HG02678 (cell line): ENCODE measurements around the gene PTPN3.
"Not testable (repeated sequence)": the region's sequence is repeated elsewhere in the genome, so short reads cannot be mapped to it uniquely, and the experiment has no call there.

Source experiments
- ATAC-seq: cut with Tn5 transposase; IDR thresholded peaks from one replicate; pipeline ENCODE4 v1.9.1; 2021; ENCODE audit warnings: mild to moderate bottlenecking, moderate library complexity; ENCODE audit not compliant: unreplicated experiment

PTPN3 gene

GRCh38 chr9:109351032-109351431 lies 147.1 kb downstream of the PTPN3 start:
- no peak for ATAC-seq

GRCh38 chr9:109349421-109349846 lies 148.7 kb downstream of the PTPN3 start:
- ATAC-seq = no peak

- no peak for ATAC-seq
These were observed 151.2 kb downstream of the PTPN3 start for GRCh38 chr9:109346904-109347303.

- ATAC-seq = no peak
These were observed 153.2 kb downstream of the PTPN3 start for GRCh38 chr9:109344866-109345265.

- ATAC-seq = no peak
These were observed 155.2 kb downstream of the PTPN3 start for GRCh38 chr9:109342878-109343277.

GRCh38 chr9:109341561-109341960 lies 156.5 kb downstream of the PTPN3 start:
- no peak for ATAC-seq

- ATAC-seq = not testable (repeated sequence)
These were observed 157.1 kb downstream of the PTPN3 start for GRCh38 chr9:109340979-109341378.

- no peak for ATAC-seq
These were observed 161.7 kb downstream of the PTPN3 start for GRCh38 chr9:109336409-109336808.

GRCh38 chr9:109335929-109336328 lies 162.2 kb downstream of the PTPN3 start:
- no peak for ATAC-seq

- ATAC-seq = no peak
These were observed 163.0 kb downstream of the PTPN3 start for GRCh38 chr9:109335121-109335520.

- no peak for ATAC-seq
These were observed 166.8 kb downstream of the PTPN3 start for GRCh38 chr9:109331353-109331752.

- no peak for ATAC-seq
These were observed 168.4 kb downstream of the PTPN3 start for GRCh38 chr9:109329638-109330258.

- no peak for ATAC-seq
These were observed 169.0 kb downstream of the PTPN3 start for GRCh38 chr9:109328978-109329637.
